ENCODE data around the gene USP48. TPM values are rescaled to one million over a fixed set of nuclear protein-coding genes. Genes with fewer than 3 reads are reported as not detected.

The USP48 gene
- total RNA-seq, 1 experiment from 2014 or later, result 84.8 TPM

- no peak overlapping the region for H4K8ac ChIP-seq (replicated peaks; ENCODE audit: insufficient read length, low read depth, low read length)
- no peak overlapping the region for H4K91ac ChIP-seq (ENCODE audit: insufficient read length, low read depth, low read length)
- no peaks in the 10 kb centered on the region for H3K79me2 ChIP-seq (ENCODE audit: insufficient read depth, low read length)
- peak; percentile 26 for DNase-seq
- no peaks in the 10 kb centered on the region for H3K9me3 Mint-ChIP-seq
- no peak overlapping the region for H2BK12ac ChIP-seq (ENCODE audit: insufficient read length, low read depth, low read length)
- no peak overlapping the region for H2BK120ac ChIP-seq (ENCODE audit: low read depth, low read length, poor library complexity, severe bottlenecking)
- no peaks in the 10 kb centered on the region for H3K4me1 ChIP-seq (ENCODE audit: insufficient read depth, low read length)
- H4K20me1 ChIP-seq (ENCODE audit: control insufficient read depth, insufficient read depth, insufficient read length), result no peaks in the 10 kb centered on the region
- H3K14ac ChIP-seq (ENCODE audit: insufficient read depth, low read length), result no peak overlapping the region
- H3K27ac ChIP-seq (ENCODE audit: insufficient read length, low read depth, low read length), result no peak overlapping the region
- no peak overlapping the region for H3K4me2 ChIP-seq (ENCODE audit: insufficient read depth, insufficient read length, low read length)
- H3K9me3 ChIP-seq (ENCODE audit: control insufficient read depth, low read depth, low read length), result no peaks in the 10 kb centered on the region
- no peak overlapping the region for H4K5ac ChIP-seq (ENCODE audit: insufficient read length, low read depth, low read length)
- peaks cover 27 to 70% (median 60%) of the 10 kb centered on the region in 3 experiments for H3K36me3 Mint-ChIP-seq (ENCODE audit: insufficient read depth in 1 of 3, low read depth in 3 of 3)
- H3K4me3 Mint-ChIP-seq, result no peak overlapping the region
- H3K27ac Mint-ChIP-seq, result 0 out of 7 replicates have a peak overlapping the region, but pooled peaks of 1 of the 3 experiments have one; percentile 54
- H3K23me2 ChIP-seq (ENCODE audit: insufficient read length, low read depth, low read length, poor library complexity, severe bottlenecking), result no peaks in the 10 kb centered on the region
- H3K9ac ChIP-seq (ENCODE audit: extremely low read depth, insufficient read length, low read length), result no peak overlapping the region
- TF ChIP-seq CTCF (conservative IDR thresholded peaks at IDR 0.05), result no peak
- no peak overlapping the region for H3K56ac ChIP-seq (ENCODE audit: insufficient read length, low read depth, low read length)
- no peaks in the 10 kb centered on the region for H3K79me1 ChIP-seq (ENCODE audit: insufficient read depth, low read depth, low read length, poor library complexity, severe bottlenecking)
- no peak overlapping the region for H3K4ac ChIP-seq (ENCODE audit: low read depth, low read length)
- H3K27me3 ChIP-seq (ENCODE audit: insufficient read depth, low read length), result no peaks in the 10 kb centered on the region
- no peak overlapping the region for H2AK5ac ChIP-seq (ENCODE audit: insufficient read length, low read length)
- H3K27me3 Mint-ChIP-seq (ENCODE audit: low read depth), result no peaks in the 10 kb centered on the region; the same call in 1 of the 2 replicates
- H2BK15ac ChIP-seq (ENCODE audit: low read depth, low read length), result no peak overlapping the region
- H3K18ac ChIP-seq (ENCODE audit: insufficient read length, low read depth, low read length), result no peak overlapping the region
- H2AFZ ChIP-seq (ENCODE audit: low read length), result no peak overlapping the region
- no CpG with 5 or more reads among the region's 28 CpGs for WGBS (ENCODE audit: extremely low coverage, insufficient read length, low lambda C conversion rate)
- H3K23ac ChIP-seq (ENCODE audit: insufficient read length, low read depth, low read length), result no peak overlapping the region
- no peak overlapping the region for H2BK20ac ChIP-seq (ENCODE audit: low read depth, low read length, poor library complexity, severe bottlenecking)
- no peak overlapping the region for H2BK5ac ChIP-seq (ENCODE audit: insufficient read length, low read length)
- no peak overlapping the region for H3T11ph ChIP-seq (ENCODE audit: low read length)
- H3K4me1 Mint-ChIP-seq, result no peaks in the 10 kb centered on the region
These were observed 45.7 kb upstream of the USP48 start for GRCh38 chr1:21828506-21829210.
